IPS-18a (cell line): ENCODE measurements around the gene PPP1R16B.

Source experiments
- H3K27ac ChIP-seq: one replicate; pipeline ENCODE4 v1.5.1; 2013; ENCODE audit warnings: low read length
- H3K27me3 ChIP-seq: one replicate; pipeline ENCODE4 v1.6.1; 2013; ENCODE audit warnings: mild to moderate bottlenecking, low read length; ENCODE audit not compliant: control insufficient read depth, insufficient read depth
- H3K36me3 ChIP-seq: one replicate; pipeline ENCODE4 v1.6.1; 2013; ENCODE audit warnings: low read depth, low read length; ENCODE audit not compliant: control insufficient read depth
- H3K4me1 ChIP-seq: one replicate; pipeline ENCODE4 v1.6.1; 2013; ENCODE audit warnings: low read depth, low read length; ENCODE audit not compliant: control insufficient read depth
- H3K4me3 ChIP-seq: one replicate; pipeline ENCODE4 v1.5.1; 2013; ENCODE audit warnings: low read length
- H3K9ac ChIP-seq: one replicate; pipeline ENCODE4 v1.6.1; 2013; ENCODE audit warnings: mild to moderate bottlenecking, low read length, moderate library complexity
- H3K9me3 ChIP-seq: one replicate; pipeline ENCODE4 v1.6.1; 2013; ENCODE audit warnings: low read depth, low read length; ENCODE audit not compliant: control insufficient read depth

Gene PPP1R16B

DNA sequence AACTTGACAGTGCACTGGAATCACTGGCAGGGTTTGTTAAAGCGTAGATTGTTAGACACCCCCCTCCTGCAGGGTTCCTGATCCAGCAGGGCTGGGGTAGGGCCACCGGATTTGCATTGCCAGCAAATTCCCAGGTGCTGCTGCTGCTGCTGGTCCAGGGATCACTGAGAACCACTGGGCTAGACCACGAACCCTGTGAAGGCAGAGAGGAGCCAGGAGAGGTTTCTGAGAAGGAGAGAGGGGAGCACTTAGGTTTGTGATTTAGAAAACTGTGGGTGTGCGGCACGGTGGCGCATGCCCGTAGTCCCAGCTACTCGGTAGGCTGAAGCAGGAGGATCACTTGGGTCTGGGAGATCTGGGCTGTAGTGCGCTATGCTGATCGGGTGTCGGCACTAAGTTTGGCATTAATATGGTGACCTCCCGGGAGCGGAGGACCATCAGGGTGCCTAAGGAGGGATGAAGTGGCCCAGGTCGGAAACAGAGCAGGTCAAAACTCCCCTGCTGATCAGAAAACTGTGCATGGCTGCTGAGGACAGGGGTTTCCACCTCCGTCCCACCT is 67.1 kb downstream of the PPP1R16B start:
- no peaks in the 10 kb centered on the region for H3K27me3 ChIP-seq
- no peak overlapping the region for H3K4me3 ChIP-seq
- H3K4me1 ChIP-seq = no peaks in the 10 kb centered on the region
- no peaks in the 10 kb centered on the region for H3K36me3 ChIP-seq
- H3K27ac ChIP-seq = no peak overlapping the region
- H3K9ac ChIP-seq = no peak overlapping the region
- no peaks in the 10 kb centered on the region for H3K9me3 ChIP-seq

DNA sequence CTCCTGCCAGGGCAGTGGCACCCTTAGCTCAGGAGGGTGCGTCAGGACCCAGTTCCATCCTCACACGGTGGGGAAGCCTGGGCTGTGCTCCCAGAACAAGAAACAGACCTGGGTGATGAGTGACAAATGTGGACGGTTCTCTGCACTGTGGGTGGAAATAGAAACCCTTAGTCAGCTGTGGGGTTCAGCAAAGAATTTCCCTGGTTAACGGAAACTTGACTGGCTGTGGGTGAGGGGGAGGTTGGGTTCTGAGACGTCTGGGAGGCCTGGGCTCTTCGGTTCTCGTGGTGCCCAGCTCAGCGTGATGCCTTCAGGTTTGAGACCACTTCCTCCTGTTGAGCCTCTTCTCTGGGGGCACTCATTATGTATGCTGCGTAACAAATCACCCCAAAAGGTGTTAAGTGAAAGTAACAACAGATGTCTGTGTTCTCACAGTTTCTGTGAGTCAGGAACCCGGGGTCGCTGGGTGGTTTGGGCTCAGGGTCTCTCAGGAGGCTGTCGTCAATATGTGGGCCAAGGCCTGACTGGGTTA is 67.6 kb downstream of the PPP1R16B start:
- no peaks in the 10 kb centered on the region for H3K4me1 ChIP-seq
- H3K9ac ChIP-seq = no peak overlapping the region
- no peaks in the 10 kb centered on the region for H3K27me3 ChIP-seq
- no peak overlapping the region for H3K27ac ChIP-seq
- H3K9me3 ChIP-seq = no peaks in the 10 kb centered on the region
- H3K4me3 ChIP-seq = no peak overlapping the region
- H3K36me3 ChIP-seq = no peaks in the 10 kb centered on the region

DNA sequence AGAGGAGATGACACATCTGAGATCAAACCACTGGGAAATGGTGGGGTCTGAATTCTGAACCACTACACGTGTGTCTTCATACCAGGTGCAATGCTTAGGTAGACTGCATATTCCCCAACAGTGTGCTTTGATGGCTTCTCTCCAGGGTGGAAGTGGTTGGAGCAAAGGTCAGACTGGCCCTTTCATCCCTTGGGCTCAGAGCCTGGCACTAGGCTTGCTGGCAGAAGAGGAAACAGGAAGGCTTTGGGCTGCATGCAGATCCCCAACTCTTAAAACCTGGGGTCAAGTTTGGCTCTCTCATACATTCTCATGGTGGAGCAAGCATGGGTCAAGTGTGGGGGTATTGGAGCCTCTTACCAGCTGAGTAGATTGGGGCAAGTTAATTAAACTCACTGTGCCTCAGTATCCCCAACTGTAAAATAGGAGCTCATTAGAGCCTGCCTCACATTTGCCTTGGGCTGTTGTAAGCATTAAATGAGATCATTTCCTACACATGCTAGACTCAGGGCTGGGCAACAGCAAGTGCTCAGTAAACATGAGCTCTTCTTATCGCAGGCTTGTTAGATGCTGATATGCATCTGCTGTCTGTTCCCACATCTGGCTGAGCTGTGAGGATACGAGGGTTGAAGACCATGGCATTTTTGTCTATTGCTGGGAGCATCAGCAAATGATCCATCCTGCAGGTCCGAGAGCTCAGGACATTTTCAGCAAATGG is 69.1 kb downstream of the PPP1R16B start:
- H3K27ac ChIP-seq = no peak overlapping the region
- no peaks in the 10 kb centered on the region for H3K9me3 ChIP-seq
- H3K27me3 ChIP-seq = no peaks in the 10 kb centered on the region
- no peaks in the 10 kb centered on the region for H3K36me3 ChIP-seq
- H3K4me1 ChIP-seq = no peaks in the 10 kb centered on the region
- no peak overlapping the region for H3K4me3 ChIP-seq
- no peak overlapping the region for H3K9ac ChIP-seq

DNA sequence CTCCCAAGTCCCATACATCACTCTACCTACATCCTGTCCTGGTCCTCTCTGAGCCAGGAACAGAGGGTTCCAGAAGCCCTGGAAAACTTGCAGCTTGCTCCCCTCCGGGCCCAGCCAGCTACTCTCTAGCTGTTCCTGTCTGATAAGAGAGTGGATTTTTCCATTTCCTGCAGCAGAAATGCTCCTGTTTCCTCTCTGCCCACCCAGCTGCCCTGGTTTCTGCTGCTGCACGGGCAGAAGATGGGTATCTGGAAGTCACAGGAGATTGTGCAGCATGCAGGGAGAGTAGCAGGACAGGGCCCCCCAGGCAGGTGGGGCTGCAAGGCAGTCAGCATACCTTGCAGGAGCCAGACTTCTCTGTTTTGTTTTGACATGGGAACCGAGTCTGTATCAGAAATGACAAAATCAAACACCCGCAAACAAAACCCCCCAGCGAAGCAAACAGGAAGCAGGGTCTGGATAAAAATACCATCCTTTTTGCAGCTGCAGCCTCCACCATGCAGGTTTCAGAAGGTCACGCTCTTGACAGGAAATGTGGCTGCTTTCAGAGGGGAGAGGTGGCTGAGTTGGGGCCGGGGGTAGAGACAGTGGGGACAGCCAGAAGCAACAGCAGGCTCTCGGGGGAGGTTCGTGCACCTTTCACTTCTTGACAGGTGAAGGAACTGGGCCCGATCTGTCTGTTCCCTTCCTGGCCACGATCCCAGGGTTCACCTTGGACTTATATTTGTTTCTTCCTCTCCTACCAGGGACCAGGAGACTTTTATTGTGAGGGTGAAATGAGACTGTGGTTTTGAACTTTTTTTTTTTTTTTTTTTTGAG is 69.9 kb downstream of the PPP1R16B start:
- H3K4me1 ChIP-seq = no peaks in the 10 kb centered on the region
- H3K36me3 ChIP-seq = no peaks in the 10 kb centered on the region
- no peak overlapping the region for H3K27ac ChIP-seq
- no peaks in the 10 kb centered on the region for H3K27me3 ChIP-seq
- H3K4me3 ChIP-seq = no peak overlapping the region
- no peaks in the 10 kb centered on the region for H3K9me3 ChIP-seq
- no peak overlapping the region for H3K9ac ChIP-seq

DNA sequence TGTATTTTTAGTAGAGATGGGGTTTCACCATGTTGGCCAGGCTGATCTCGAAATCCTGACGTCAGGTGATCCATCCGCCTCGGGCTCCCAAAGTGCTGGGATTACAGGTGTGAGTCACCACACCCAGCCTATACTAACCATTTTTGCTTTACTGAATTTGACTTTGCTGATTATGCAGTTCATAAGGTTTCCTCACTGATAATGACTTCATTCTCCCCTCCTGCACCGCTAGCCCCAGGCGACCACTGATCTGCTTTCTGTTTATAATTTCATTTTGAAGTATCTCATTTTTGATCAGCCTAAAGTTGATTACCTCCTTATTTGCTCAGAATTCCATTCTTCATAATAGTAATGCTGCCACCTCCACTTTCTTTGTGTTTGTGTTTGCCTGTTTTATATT is 72.0 kb downstream of the PPP1R16B start:
- Histone ChIP-seq H3K27me3 (no peaks in the 10 kb centered on the region), H3K9me3 (no peaks in the 10 kb centered on the region), H3K36me3 (no peaks in the 10 kb centered on the region), H3K4me1 (no peaks in the 10 kb centered on the region), H3K4me3 (no peak overlapping the region), H3K27ac (no peak overlapping the region), H3K9ac (no peak overlapping the region)

DNA sequence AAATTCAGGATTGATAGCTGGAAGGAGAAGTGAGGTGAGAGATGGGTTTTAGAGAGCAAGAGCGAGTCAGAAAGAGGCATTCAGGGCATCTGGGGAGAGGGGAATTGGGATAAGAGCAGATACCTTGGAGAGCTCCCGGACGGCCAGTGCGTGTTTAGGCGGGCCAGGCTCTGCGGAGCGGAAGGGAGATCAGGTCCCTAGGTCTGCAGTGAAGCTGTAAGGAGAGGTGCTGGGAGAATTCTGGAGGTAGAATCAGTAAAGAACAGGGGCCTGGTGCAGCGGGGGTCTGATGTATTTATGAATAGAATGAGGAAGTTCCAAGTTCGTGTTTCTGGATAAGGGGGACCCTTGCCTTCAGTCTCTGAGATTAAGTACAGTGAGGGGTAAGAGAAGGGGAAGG is 73.4 kb downstream of the PPP1R16B start:
- Histone ChIP-seq H3K9me3 (no peaks in the 10 kb centered on the region), H3K9ac (no peak overlapping the region), H3K27me3 (no peaks in the 10 kb centered on the region), H3K4me3 (no peak overlapping the region), H3K27ac (no peak overlapping the region), H3K36me3 (no peaks in the 10 kb centered on the region), H3K4me1 (no peaks in the 10 kb centered on the region)

DNA sequence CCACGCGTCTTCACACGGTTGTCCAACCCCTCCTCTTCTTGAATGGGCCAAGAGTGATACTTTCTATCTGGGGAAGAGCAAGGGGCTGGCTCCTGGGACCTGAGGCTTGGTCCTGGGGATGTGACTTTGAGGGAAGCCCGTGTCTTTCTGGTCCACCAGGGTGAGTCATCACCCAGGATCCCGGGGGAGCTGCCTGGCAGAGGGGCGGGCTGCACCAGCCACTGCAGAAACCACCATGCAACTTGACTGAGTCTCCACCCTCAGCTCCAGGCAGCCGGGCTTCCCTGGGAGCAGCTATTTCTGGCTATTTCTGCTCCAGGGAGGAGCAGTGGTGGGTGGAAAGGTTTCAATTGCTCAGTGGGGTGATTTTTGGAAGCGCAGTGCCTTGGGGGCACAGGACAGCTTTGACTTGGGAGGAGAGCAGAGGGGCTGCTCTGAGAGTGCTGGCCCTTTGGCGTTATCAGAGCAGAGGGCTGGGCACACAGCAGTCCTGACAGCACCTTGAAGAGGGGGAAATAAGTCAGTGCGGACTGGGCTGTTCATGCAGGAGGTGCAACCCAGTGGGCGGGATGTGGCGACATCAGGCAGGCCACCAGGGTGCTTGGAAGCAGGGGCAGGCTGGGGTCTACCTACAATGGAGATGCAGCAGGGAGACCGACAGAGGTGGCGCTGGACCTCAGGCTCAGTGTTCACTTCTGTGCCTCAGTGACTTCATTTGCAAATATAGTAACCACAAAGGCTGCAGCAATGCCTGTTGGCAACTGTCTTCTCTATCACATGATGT is 75.6 kb downstream of the PPP1R16B start:
- Histone ChIP-seq H3K4me3 (no peak overlapping the region), H3K27ac (no peak overlapping the region), H3K4me1 (no peaks in the 10 kb centered on the region), H3K27me3 (no peaks in the 10 kb centered on the region), H3K9me3 (no peaks in the 10 kb centered on the region), H3K36me3 (no peaks in the 10 kb centered on the region), H3K9ac (no peak overlapping the region)

DNA sequence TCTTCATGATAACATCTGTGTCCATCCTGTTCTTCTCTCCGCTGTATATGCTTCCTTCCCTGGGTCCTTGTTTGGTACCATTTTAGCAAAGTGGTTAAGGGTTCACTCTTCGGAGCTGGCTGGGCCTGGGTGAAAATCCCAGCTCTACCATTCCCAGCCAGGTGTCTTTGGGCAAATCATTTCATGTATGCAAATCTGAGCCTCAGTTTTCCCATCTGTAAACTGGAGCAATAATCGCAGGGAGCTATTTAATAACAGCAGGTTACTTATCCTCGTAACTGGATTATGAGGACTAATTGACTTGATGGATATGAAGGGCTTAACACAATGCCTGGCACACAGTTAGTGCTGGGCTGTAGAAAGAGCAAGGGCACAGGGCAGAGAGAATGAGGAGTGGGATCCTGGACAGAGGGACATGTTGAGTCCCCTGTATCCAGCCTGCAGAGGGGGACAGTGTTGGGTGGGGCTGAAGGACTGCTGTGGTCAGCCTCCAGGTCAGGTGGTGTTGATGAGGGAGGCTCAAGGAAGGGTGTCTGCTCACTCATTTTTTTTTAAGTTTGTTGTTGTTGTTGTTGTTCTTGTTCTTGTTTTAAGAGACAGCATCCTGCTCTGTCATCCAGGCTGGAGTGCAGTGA is 76.4 kb downstream of the PPP1R16B start:
- no peak overlapping the region for H3K9ac ChIP-seq
- no peaks in the 10 kb centered on the region for H3K36me3 ChIP-seq
- H3K27me3 ChIP-seq = no peaks in the 10 kb centered on the region
- no peak overlapping the region for H3K27ac ChIP-seq
- H3K4me1 ChIP-seq = no peaks in the 10 kb centered on the region
- no peaks in the 10 kb centered on the region for H3K9me3 ChIP-seq
- no peak overlapping the region for H3K4me3 ChIP-seq

DNA sequence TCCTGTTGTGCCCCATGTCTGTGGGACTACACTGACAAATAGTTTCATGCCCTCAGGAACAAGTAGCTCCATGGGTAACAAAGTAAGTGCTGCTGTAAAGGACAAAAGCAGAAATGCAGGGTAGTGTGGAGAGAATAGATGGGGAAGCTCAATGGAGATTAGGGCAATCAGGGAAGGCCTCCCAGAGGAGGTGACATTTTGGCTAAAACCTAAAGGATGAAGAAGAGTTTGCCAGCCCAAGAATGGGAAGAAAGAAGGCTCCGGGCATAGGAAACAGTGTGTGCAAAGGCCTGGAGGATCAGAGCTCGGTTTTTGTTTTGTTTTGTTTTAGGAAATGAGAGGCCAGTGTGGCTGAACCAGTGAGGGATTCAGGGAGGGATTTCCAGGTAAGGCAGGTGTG is 77.1 kb downstream of the PPP1R16B start:
- H3K9ac ChIP-seq = no peak overlapping the region

DNA sequence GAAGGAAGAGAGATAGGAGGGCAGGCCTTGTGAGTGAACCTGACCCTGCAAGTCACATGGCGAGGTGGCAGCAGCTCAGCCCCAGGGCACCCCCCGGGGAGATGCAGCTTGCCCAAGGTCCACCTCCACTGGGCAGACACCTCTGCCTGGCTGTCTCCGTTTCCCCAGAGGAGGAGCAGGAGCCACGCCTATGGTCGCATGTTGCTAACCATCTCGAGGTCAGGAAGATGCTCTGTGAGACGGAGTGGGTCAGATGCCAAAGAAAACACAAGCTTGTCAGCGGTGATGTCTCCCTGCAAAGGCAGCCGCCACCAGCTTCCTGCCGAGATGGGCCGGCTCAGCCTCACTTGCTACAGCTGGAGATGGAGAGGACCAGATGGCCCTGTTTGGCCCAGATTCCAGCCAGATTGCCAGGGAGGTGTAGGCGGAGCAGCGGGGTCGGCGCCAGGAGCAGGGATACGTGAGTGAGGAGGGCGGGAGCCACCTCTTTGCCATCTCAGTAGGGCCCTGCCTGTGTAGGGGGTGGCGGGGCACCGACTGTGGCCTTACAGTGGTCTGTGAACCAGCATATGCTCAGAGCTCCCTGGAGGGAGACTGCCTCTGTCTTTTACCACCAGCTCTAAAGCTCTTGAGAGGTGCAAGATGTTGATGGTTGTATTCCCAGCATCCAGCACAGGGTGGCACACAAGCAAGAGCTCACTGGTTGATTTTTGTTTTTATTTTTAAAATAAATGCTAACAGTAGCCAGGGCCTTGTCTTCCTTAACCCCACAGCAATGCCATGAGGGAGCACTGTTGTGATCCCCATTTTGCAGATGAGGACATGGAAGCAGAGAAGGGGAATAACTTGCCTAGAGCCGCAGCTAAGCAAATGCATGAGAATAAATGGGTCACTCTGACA is 77.8 kb downstream of the PPP1R16B start:
- no peak overlapping the region for H3K4me3 ChIP-seq
- no peaks in the 10 kb centered on the region for H3K27me3 ChIP-seq
- H3K27ac ChIP-seq = no peak overlapping the region
- no peaks in the 10 kb centered on the region for H3K9me3 ChIP-seq
- no peak overlapping the region for H3K9ac ChIP-seq
- no peaks in the 10 kb centered on the region for H3K4me1 ChIP-seq
- H3K36me3 ChIP-seq = no peaks in the 10 kb centered on the region

More for the DNA sequence above, 77.1 kb downstream of the PPP1R16B start:
- Histone ChIP-seq H3K9me3 (no peaks in the 10 kb centered on the region), H3K4me3 (no peak overlapping the region), H3K27ac (no peak overlapping the region), H3K4me1 (no peaks in the 10 kb centered on the region), H3K27me3 (no peaks in the 10 kb centered on the region), H3K36me3 (no peaks in the 10 kb centered on the region)
